HG03135 (cell line): ENCODE measurements around the gene TLE1.

Experiments
- ATAC-seq: cut with Tn5 transposase; IDR thresholded peaks from one replicate; pipeline ENCODE4 v1.9.1; 2021; ENCODE audit warnings: mild to moderate bottlenecking, moderate library complexity; ENCODE audit not compliant: unreplicated experiment

Gene TLE1

GRCh38 chr9:81686614-81687520 is 2.5 kb downstream of the TLE1 start:
- no peak for ATAC-seq

- no peak for ATAC-seq
Observed at GRCh38 chr9:81685763-81686613, 3.4 kb downstream of the TLE1 start.

GRCh38 chr9:81684635-81685034 is 4.7 kb downstream of the TLE1 start:
- no peak for ATAC-seq

- ATAC-seq = no peak
Observed at GRCh38 chr9:81683704-81684103, 5.6 kb downstream of the TLE1 start.

- ATAC-seq = no peak
Observed at GRCh38 chr9:81683238-81683637, 6.1 kb downstream of the TLE1 start.

GRCh38 chr9:81682797-81683196 is 6.5 kb downstream of the TLE1 start:
- no peak for ATAC-seq

GRCh38 chr9:81682177-81682576 is 7.2 kb downstream of the TLE1 start:
- no peak for ATAC-seq

GRCh38 chr9:81680506-81680905 is 8.8 kb downstream of the TLE1 start:
- no peak for ATAC-seq

GRCh38 chr9:81680006-81680405 is 9.3 kb downstream of the TLE1 start:
- ATAC-seq = no peak

GRCh38 chr9:81678088-81678487 is 11.3 kb downstream of the TLE1 start:
- ATAC-seq = no peak

- ATAC-seq = no peak
Observed at GRCh38 chr9:81676395-81676794, 13.0 kb downstream of the TLE1 start.

- no peak for ATAC-seq
Observed at GRCh38 chr9:81673310-81673709, 16.0 kb downstream of the TLE1 start.

GRCh38 chr9:81671880-81672280 is 17.5 kb downstream of the TLE1 start:
- ATAC-seq = no peak

GRCh38 chr9:81669866-81670265 is 19.5 kb downstream of the TLE1 start:
- ATAC-seq = no peak

GRCh38 chr9:81669041-81669651 is 20.2 kb downstream of the TLE1 start:
- no peak for ATAC-seq

- no peak for ATAC-seq
Observed at GRCh38 chr9:81666123-81666522, 23.2 kb downstream of the TLE1 start.

- no peak for ATAC-seq
Observed at GRCh38 chr9:81665322-81665871, 23.9 kb downstream of the TLE1 start.

GRCh38 chr9:81664638-81665222 is 24.6 kb downstream of the TLE1 start:
- ATAC-seq = no peak

GRCh38 chr9:81661339-81661738 is 28.0 kb downstream of the TLE1 start:
- no peak for ATAC-seq

- no peak for ATAC-seq
Observed at GRCh38 chr9:81656871-81657337, 32.4 kb downstream of the TLE1 start.

GRCh38 chr9:81656004-81656403 is 33.3 kb downstream of the TLE1 start:
- no peak for ATAC-seq
